Testis (tissue), 3 donors: Measurements from ENCODE around the gene CFAP157. TPM values are rescaled to one million over a fixed set of nuclear protein-coding genes. Genes with fewer than 3 reads are reported as not detected.

ENCODE experiments used
- DNase-seq: peaks from one replicate; pipeline ENCODE4 v3.0.0-alpha.2; 2019
- H3K27ac ChIP-seq, 2 donors: fragments of 200-600 bp; sonication (generic); one replicate each; pipeline ENCODE4 v1.5.1; 2019
- H3K27me3 ChIP-seq: fragments of 200-600 bp; sonication (generic); one replicate; pipeline ENCODE4 v1.5.1; 2019
- H3K36me3 ChIP-seq: fragments of 200-600 bp; sonication (generic); one replicate; pipeline ENCODE4 v1.5.1; 2017; ENCODE audit warnings: low read depth; ENCODE audit errors: missing control alignments
- H3K4me1 ChIP-seq: fragments of 200-600 bp; sonication (generic); one replicate; pipeline ENCODE4 v1.5.1; 2019
- H3K4me3 ChIP-seq, 2 donors: fragments of 200-600 bp; sonication (generic); one replicate each; pipeline ENCODE4 v1.5.1; 2017 to 2019
- H3K9me3 ChIP-seq: fragments of 200-600 bp; sonication (generic); one replicate; pipeline ENCODE4 v1.5.1; 2017
- POLR2A ChIP-seq: fragments of 450-650 bp; IDR thresholded peaks from one replicate; pipeline ENCODE4 v1.6.1; 2017; ENCODE audit warnings: antibody characterized with exemption, mild to moderate bottlenecking, moderate library complexity
- WGBS, 2 donors: methylation state at CpG; one replicate each; pipeline ENCODE4 v1.1.5; 2018; 5-methylcytosine and 5-hydroxymethylcytosine counted together
- intact Hi-C: fragments of 100-400 bp; cut with DNase I; formaldehyde crosslinking; loops from one replicate; pipeline ENCODE4 v1.15.1; 2023; ENCODE audit warnings: low total_unique reads
- polyA plus RNA-seq: library from polyadenylated mRNA; stranded (reverse); fragments of 350-450 nt; fragmentation: Illumina TruSeq; extraction: RNeasy Lipid Tissue Mini Kit (QIAGEN cat#74804); gene quantifications from one replicate; pipeline ENCODE4 v1.2.3, GENCODE V29; 2014; ENCODE audit warnings: low read depth, low replicate concordance; ENCODE audit not compliant: insufficient read depth
- total RNA-seq, 2 donors: library from RNA; depleted of rRNA; stranded (reverse); fragments of >200 nt; gene quantifications; one replicate each; pipeline ENCODE4 v1.2.3, GENCODE V29; 2016
- TF ChIP-seq, protein P1 (sequence below), 3 experiments: fragments of 450-650 bp in 2 of 3; fragments of 200-600 bp in 1 of 3; sonication (generic) in 1 of 3; IDR thresholded peaks; one replicate each; pipeline ENCODE4 v1.5.1; 2016 to 2019; ENCODE audit warnings: antibody characterized with exemption in 3 of 3, mild to moderate bottlenecking in 2 of 3, moderate library complexity in 1 of 3

The CFAP157 gene
- total and polyA plus RNA-seq, 3 donors from 2014 or later = 11.6 to 30.6 (median 26.5) TPM

GRCh38 chr9:127711831-127712274 lies 5.1 kb downstream of the CFAP157 start:
- peaks cover 31% of the 10 kb centered on the region for H3K4me1 ChIP-seq
- H3K36me3 ChIP-seq = no peaks in the 10 kb centered on the region
- no peak overlapping the region for H3K4me3 ChIP-seq
- DNase-seq = no peak
- H3K27ac ChIP-seq = no peak overlapping the region
- H3K9me3 ChIP-seq = no peaks in the 10 kb centered on the region
- WGBS, 2 donors = 53 to 61% methylated on average over 3 to 11 of the region's 11 CpGs
- TF ChIP-seq, protein P1, sequence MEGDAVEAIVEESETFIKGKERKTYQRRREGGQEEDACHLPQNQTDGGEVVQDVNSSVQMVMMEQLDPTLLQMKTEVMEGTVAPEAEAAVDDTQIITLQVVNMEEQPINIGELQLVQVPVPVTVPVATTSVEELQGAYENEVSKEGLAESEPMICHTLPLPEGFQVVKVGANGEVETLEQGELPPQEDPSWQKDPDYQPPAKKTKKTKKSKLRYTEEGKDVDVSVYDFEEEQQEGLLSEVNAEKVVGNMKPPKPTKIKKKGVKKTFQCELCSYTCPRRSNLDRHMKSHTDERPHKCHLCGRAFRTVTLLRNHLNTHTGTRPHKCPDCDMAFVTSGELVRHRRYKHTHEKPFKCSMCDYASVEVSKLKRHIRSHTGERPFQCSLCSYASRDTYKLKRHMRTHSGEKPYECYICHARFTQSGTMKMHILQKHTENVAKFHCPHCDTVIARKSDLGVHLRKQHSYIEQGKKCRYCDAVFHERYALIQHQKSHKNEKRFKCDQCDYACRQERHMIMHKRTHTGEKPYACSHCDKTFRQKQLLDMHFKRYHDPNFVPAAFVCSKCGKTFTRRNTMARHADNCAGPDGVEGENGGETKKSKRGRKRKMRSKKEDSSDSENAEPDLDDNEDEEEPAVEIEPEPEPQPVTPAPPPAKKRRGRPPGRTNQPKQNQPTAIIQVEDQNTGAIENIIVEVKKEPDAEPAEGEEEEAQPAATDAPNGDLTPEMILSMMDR (IDR thresholded peaks at IDR 0.05) = no peak
- TF ChIP-seq POLR2A = no peak
- no peaks in the 10 kb centered on the region for H3K27me3 ChIP-seq
- intact Hi-C loops = no loop called here

DNA sequence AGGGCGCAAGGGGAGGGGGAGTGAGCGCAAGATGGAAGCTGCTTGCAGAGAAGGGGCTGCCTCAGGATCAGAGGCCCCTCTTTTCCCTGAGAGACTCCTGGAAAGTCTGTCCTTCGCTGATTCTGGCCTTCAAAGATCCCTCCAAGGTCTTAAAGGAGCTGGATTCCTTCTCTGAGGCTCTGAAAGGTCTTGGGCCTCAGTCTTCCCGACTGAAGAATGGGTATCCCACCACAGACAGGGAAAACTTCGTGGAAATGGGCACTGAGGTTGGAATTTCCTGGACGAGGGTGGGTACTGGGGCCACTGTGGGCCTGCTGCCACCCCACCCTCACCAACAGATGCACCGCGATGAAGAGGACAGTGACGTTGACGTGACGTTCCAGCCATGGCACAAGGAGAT lies 5.6 kb downstream of the CFAP157 start:
- H3K4me1 ChIP-seq = peaks cover 31% of the 10 kb centered on the region
- DNase-seq = no peak
- H3K27me3 ChIP-seq = no peaks in the 10 kb centered on the region
- no peaks in the 10 kb centered on the region for H3K36me3 ChIP-seq
- TF ChIP-seq, protein P1 (IDR thresholded peaks at IDR 0.05) = no peak
- TF ChIP-seq POLR2A = no peak
- no peaks in the 10 kb centered on the region for H3K9me3 ChIP-seq
- H3K27ac ChIP-seq = peak overlapping the region in 1 of 2 donors; percentile 55
- intact Hi-C loops = no loop called here
- H3K4me3 ChIP-seq = no peak overlapping the region
- 82 to 91% methylated on average over 9 to 11 of the region's 11 CpGs for WGBS, 2 donors

- no peak overlapping the region for H3K4me3 ChIP-seq
- H3K4me1 ChIP-seq = peaks cover 31% of the 10 kb centered on the region
- intact Hi-C loops = no loop called here
- 89% methylated on average over 10 of the region's 10 CpGs; no CpG with 5 or more reads in 1 of the 2 donors for WGBS, 2 donors
- no peaks in the 10 kb centered on the region for H3K36me3 ChIP-seq
- H3K27ac ChIP-seq = peak overlapping the region in 1 of 2 donors; percentile 55
- TF ChIP-seq, protein P1 (IDR thresholded peaks at IDR 0.05) = no peak
- no peak for TF ChIP-seq POLR2A
- no peaks in the 10 kb centered on the region for H3K27me3 ChIP-seq
- DNase-seq = no peak
- H3K9me3 ChIP-seq = no peaks in the 10 kb centered on the region
These were observed 6.1 kb downstream of the CFAP157 start for GRCh38 chr9:127712867-127713266.

- 67 to 71% methylated on average over 14 to 17 of the region's 19 CpGs for WGBS, 2 donors
- peak overlapping the region in 1 of 2 donors; percentile 46 for H3K27ac ChIP-seq
These were observed 7.4 kb downstream of the CFAP157 start for GRCh38 chr9:127714020-127714750.

More at GRCh38 chr9:127714020-127714750, 7.4 kb downstream of the CFAP157 start:
- H3K27me3 ChIP-seq = no peaks in the 10 kb centered on the region
- no peaks in the 10 kb centered on the region for H3K36me3 ChIP-seq
- H3K4me3 ChIP-seq = peak overlapping the region; percentile 67 to 71
- TF ChIP-seq POLR2A = no peak
- TF ChIP-seq, protein P1 (IDR thresholded peaks at IDR 0.05) = no peak
- DNase-seq = no peak
- intact Hi-C loops = no loop called here
- no peaks in the 10 kb centered on the region for H3K9me3 ChIP-seq
- peaks cover 31% of the 10 kb centered on the region for H3K4me1 ChIP-seq
